HG03378 (cell line): ENCODE data around the gene KIAA0513.
"Not testable (repeated sequence)": the region's sequence is repeated elsewhere in the genome, so short reads cannot be mapped to it uniquely, and the experiment has no call there.

ENCODE experiments used
- ATAC-seq: cut with Tn5 transposase; IDR thresholded peaks from one replicate; pipeline ENCODE4 v1.9.1; 2021; ENCODE audit warnings: mild to moderate bottlenecking, moderate library complexity; ENCODE audit not compliant: unreplicated experiment

KIAA0513 gene

GRCh38 chr16:85047867-85048455 lies 20.4 kb downstream of the KIAA0513 start:
- no peak for ATAC-seq

GRCh38 chr16:85048921-85049562 lies 21.4 kb downstream of the KIAA0513 start:
- no peak for ATAC-seq

- no peak for ATAC-seq
These were observed 22.2 kb downstream of the KIAA0513 start for GRCh38 chr16:85049706-85050305.

- ATAC-seq: no peak
These were observed 23.5 kb downstream of the KIAA0513 start for GRCh38 chr16:85051067-85051581.

- no peak for ATAC-seq
These were observed 24.1 kb downstream of the KIAA0513 start for GRCh38 chr16:85051683-85052082.

- ATAC-seq: no peak
These were observed 24.9 kb downstream of the KIAA0513 start for GRCh38 chr16:85052536-85052935.

- ATAC-seq: not testable (repeated sequence)
These were observed 26.7 kb downstream of the KIAA0513 start for GRCh38 chr16:85054321-85054720.

- no peak for ATAC-seq
These were observed 27.4 kb downstream of the KIAA0513 start for GRCh38 chr16:85054948-85055492.

GRCh38 chr16:85055493-85056210 lies 28.1 kb downstream of the KIAA0513 start:
- peak; percentile 89 for ATAC-seq

GRCh38 chr16:85056211-85056748 lies 28.7 kb downstream of the KIAA0513 start:
- ATAC-seq: no peak

- no peak for ATAC-seq
These were observed 29.8 kb downstream of the KIAA0513 start for GRCh38 chr16:85057212-85057889.

- ATAC-seq: no peak
These were observed 30.4 kb downstream of the KIAA0513 start for GRCh38 chr16:85057948-85058347.

GRCh38 chr16:85058909-85059308 lies 31.3 kb downstream of the KIAA0513 start:
- no peak for ATAC-seq

- no peak for ATAC-seq
These were observed 34.0 kb downstream of the KIAA0513 start for GRCh38 chr16:85061566-85061965.

GRCh38 chr16:85062323-85062722 lies 34.7 kb downstream of the KIAA0513 start:
- no peak for ATAC-seq

GRCh38 chr16:85062845-85063244 lies 35.2 kb downstream of the KIAA0513 start:
- ATAC-seq: no peak

GRCh38 chr16:85064186-85064585 lies 36.6 kb downstream of the KIAA0513 start:
- no peak for ATAC-seq

GRCh38 chr16:85065099-85065498 lies 37.5 kb downstream of the KIAA0513 start:
- no peak for ATAC-seq

GRCh38 chr16:85066346-85066885 lies 38.8 kb downstream of the KIAA0513 start:
- ATAC-seq: no peak

- no peak for ATAC-seq
These were observed 39.4 kb downstream of the KIAA0513 start for GRCh38 chr16:85067024-85067423.
